DND-41 (cell line): ENCODE data around the gene UGT1A5.

Experiments used
- EZH2 ChIP-seq: IDR thresholded peaks from 3 replicates; pipeline ENCODE4 v1.6.1; 2012; ENCODE audit warnings: borderline replicate concordance, low read depth, mild to moderate bottlenecking, moderate library complexity, low read length, inconsistent platforms; ENCODE audit not compliant: severe bottlenecking
- TF ChIP-seq, protein P1 (sequence below): IDR thresholded peaks from 2 replicates; pipeline ENCODE4 v1.5.1; 2012; ENCODE audit warnings: borderline replicate concordance, low read length, moderate library complexity, mild to moderate bottlenecking; ENCODE audit not compliant: poor library complexity, severe bottlenecking; ENCODE audit errors: extremely low read depth

DNA sequence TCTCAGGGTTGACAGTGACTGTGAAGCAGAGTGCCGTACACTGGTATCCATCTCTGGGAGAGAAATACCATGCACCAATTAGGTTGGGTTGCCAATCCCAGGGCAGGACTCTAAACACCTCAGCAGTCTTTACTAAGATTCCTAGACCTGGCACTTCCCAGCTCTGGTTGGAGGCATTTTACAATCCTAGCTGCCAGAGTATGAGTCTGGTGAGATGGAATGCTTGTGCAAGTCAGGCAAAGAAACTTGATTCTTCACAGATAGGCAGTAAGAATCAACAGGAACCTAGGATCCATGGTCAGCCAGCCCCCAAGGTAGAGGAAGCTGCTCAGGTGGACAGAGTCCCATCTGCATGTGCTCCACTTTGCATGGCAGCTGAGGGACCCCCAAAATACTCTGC lies 6.0 kb upstream of the UGT1A5 start:
- TF ChIP-seq, protein P1, sequence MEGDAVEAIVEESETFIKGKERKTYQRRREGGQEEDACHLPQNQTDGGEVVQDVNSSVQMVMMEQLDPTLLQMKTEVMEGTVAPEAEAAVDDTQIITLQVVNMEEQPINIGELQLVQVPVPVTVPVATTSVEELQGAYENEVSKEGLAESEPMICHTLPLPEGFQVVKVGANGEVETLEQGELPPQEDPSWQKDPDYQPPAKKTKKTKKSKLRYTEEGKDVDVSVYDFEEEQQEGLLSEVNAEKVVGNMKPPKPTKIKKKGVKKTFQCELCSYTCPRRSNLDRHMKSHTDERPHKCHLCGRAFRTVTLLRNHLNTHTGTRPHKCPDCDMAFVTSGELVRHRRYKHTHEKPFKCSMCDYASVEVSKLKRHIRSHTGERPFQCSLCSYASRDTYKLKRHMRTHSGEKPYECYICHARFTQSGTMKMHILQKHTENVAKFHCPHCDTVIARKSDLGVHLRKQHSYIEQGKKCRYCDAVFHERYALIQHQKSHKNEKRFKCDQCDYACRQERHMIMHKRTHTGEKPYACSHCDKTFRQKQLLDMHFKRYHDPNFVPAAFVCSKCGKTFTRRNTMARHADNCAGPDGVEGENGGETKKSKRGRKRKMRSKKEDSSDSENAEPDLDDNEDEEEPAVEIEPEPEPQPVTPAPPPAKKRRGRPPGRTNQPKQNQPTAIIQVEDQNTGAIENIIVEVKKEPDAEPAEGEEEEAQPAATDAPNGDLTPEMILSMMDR = no peak
- no peak for TF ChIP-seq EZH2
